Stimulated activated CD4-positive, alpha-beta T cell treated with anti-CD3 and anti-CD28 coated beads, Interleukin-12 subunit alpha, Interleukin-12 subunit beta, amount 100 ng/mL, for 48 hours (primary cell): ENCODE results near the gene ADAMTSL4.
"Not testable (repeated sequence)": the region's sequence is repeated elsewhere in the genome, so short reads cannot be mapped to it uniquely, and the experiment has no call there.

Experiments
- DNase-seq, 3 donors: peaks; one replicate each; pipeline ENCODE4 v3.0.0-alpha.2; 2020; ENCODE audit warnings: low read depth in 2 of 3, low spot score in 1 of 3

ADAMTSL4 gene

DNA sequence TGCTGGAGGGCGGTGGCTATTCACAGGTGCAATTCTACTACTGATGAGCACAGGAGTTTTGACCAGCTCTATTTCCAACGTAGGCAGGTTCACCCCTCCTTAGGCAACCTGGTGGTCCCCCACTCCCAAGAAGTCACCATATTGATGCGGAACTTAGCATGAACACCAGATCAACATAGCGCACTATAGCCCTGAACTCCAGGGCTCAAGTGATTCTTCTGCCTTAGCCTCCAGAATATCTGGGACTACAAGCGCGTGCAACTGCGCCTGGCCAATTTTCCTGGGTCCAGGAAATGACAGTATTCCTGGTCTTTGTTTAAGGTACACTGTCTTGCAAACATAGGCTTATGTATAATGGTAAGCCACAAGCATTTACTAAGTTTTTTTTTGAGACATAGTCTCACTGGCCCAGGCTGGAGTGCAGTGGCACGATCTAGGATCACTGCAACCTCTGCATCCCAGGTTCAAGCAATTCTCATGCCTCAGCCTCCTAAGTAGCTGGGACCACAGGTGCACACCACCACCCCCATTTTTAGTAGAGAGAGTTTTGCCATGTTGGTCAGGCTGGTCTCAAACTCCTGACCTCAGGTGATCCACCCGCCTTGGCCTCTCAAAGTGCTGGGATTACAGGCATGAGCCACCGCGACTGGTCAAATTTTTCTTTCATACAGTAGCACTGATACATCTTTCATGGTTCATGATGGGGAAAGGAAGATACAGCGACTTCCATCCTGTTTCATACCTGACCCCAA lies 17.6 kb downstream of the ADAMTSL4 start:
- DNase-seq, result no peak

GRCh38 chr1:150567341-150567716 lies 18.1 kb downstream of the ADAMTSL4 start:
- DNase-seq, result peak in 1 of 3 donors; percentile 51

- DNase-seq, result peak in 1 of 3 donors; percentile 53
Observed at GRCh38 chr1:150567717-150568593, 18.7 kb downstream of the ADAMTSL4 start.

- DNase-seq, result no peak
Observed at GRCh38 chr1:150568594-150568966, 19.4 kb downstream of the ADAMTSL4 start.

GRCh38 chr1:150572918-150573647 lies 23.9 kb downstream of the ADAMTSL4 start:
- no peak for DNase-seq

- DNase-seq, result not testable (repeated sequence)
Observed at GRCh38 chr1:150573648-150574071, 24.5 kb downstream of the ADAMTSL4 start.

DNA sequence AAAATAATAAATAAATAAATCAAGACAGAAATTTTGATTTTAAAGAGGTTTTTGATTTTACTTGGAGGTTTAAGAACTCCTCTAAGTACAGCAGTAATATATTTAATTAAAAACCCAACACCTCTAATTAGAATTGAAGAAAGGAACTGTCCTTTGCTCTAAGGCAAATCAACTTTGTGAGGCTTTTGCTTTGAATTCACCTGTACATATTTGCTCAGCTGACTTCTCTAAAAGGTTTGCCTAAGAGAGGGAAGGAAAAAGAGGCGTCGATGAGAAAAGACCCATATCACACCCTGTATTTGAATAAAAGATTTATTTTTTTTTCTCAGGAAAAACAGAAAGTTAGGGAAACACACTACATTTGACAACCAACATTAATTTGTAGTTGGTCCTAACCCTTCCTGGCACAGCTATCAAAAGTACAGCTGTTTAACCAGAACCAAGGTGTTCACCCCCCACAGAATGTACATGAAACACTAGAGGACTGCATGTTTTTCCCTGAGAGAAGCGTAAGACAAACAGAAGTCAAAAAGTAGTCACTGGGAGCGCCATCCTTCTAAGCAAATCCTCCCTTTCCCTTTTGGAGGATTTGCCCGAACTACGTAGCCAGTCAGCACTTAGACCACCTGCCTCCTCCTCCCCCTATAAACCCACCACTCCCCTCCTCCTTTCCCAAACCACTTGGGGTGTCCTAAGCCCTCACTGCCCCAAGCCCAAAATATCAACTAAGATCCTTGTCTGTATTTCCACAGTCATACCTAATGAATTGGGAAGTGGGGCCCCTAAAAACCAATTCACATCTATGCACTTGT lies 25.3 kb downstream of the ADAMTSL4 start:
- no peak for DNase-seq

GRCh38 chr1:150575072-150575489 lies 25.9 kb downstream of the ADAMTSL4 start:
- DNase-seq, result no peak

- DNase-seq, result no peak
Observed at GRCh38 chr1:150575518-150576366, 26.5 kb downstream of the ADAMTSL4 start.

DNA sequence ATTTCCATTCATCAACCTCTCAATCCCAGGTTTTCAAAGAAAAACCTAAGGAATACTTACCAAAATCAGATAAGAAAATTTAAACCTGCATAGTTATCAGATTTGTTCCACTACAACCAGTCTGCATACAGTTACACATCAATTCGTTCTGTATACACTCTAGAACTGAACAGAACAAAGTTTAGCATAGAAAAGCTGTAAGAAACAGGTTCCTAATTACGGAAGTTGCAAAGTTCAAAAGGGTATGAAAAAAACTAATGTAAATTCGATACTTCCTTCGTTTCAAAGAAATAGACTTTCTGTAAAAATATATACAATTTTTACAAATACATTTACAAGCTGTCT lies 27.1 kb downstream of the ADAMTSL4 start:
- no peak for DNase-seq

DNA sequence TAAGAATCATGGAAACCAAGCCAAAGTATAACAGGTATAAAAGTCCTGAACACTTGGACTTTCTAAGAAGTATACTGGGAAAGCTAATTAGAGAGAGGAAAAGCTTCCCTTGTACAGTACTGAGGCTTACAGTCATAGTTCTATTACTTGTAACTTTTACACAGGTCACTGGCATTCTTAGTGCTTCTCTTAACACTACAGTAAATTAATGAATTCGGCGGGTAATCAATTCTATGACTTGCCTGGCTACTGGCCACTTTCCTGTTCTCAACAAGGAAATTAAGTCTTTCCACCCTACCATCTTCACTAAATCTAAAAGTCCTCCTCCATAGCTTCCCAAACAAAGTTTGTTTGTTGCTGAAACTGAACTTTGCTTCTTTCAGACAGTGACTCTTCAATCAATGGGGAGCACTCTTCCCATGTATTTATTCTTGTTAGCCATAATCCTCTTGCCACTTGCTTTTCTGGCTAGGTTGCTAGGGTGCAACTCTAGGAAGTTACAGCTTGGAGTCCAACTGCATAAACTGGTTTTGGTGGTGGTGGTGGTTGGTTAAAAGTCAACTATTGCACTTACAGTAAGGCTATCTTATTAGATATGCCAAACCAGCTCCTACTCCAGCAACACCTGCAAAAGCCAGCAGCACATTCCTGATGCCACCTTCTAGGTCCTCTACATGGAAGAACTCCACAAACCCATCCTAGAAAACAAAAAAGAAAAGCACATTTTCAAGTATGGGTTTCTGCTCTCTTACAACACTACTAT lies 27.8 kb downstream of the ADAMTSL4 start:
- DNase-seq, result no peak

GRCh38 chr1:150577557-150578271 lies 28.5 kb downstream of the ADAMTSL4 start:
- no peak for DNase-seq

GRCh38 chr1:150578272-150579109 lies 29.3 kb downstream of the ADAMTSL4 start:
- peak in 1 of 3 donors; percentile 50 for DNase-seq

- DNase-seq, result peak; percentile 77 to 82 (median 80)
Observed at GRCh38 chr1:150579110-150579944, 30.1 kb downstream of the ADAMTSL4 start, which contains the start of gene MCL1. Gene MCL1 (minus strand): TSS chr1:150579610. CDS start chr1:150579530, 80 bp downstream.

DNA sequence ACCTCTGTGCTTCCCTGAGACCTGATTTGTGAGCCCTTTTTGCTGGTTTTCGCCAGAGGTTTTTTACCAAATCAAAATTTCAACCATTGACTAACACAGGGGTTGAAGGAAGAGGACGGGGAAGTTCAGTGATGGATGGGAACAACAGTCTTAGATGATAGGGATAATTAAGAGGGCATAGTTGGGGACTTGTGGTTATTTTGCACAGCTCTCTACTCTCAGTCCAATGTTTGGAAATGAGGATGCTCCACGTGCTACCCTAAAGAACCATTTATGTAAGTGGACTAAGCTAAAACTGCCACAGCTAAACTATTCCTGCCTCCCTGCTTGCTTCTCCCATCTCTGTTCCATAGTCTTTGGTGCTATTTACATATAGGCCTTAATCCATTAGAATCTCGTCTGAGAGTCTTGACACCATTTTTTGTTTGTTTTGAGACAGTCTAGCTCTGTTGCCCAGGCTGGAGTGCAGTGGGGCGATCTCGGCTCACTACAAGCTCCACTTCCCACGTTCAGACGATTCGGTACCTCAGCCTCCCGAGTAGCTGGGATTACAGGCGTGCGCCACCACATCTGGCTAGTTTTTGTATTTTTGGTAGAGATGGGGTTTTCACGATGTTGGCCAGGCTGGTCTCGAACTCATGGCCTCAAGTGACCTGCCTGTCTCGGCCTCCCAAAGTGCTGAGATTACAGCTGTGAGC lies 30.9 kb downstream of the ADAMTSL4 start:
- no peak for DNase-seq

DNA sequence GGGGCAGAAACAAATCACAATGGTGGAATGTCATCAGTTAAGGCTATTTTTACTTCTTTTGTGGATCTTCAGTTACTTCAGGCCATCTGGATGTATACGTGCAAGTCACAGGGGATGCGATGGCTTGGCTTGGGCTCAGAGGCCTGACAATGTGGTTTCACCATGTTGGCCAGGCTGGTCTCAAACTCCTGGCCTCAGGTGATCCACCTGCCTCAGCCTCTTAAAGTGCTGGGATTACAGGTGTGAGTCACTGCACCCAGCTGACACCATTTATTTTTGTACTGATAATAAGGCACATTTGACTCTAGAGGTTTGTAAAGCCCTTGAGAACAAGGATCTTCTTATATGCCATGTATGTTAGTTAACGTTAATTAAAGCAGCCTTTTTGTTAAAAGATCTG lies 31.8 kb downstream of the ADAMTSL4 start:
- not testable (repeated sequence) for DNase-seq
